AG09309 (cell line): ENCODE results near the gene PRDM1.

Source experiments
- DNase-seq: peaks from one replicate; pipeline ENCODE4 v3.0.0-alpha.2; 2010; ENCODE audit warnings: low read depth
- H3K4me3 ChIP-seq: 2 replicates; pipeline ENCODE4 v1.5.1; 2011; ENCODE audit warnings: mild to moderate bottlenecking, low read depth, low read length, moderate library complexity; ENCODE audit not compliant: control insufficient read depth
- TF ChIP-seq, protein P1 (sequence below): IDR thresholded peaks from 2 replicates; pipeline ENCODE4 v1.5.1; 2011; ENCODE audit warnings: mild to moderate bottlenecking, low read depth, low read length, inconsistent platforms; ENCODE audit not compliant: insufficient read depth, control insufficient read depth; ENCODE audit errors: missing control alignments

Gene PRDM1

DNA sequence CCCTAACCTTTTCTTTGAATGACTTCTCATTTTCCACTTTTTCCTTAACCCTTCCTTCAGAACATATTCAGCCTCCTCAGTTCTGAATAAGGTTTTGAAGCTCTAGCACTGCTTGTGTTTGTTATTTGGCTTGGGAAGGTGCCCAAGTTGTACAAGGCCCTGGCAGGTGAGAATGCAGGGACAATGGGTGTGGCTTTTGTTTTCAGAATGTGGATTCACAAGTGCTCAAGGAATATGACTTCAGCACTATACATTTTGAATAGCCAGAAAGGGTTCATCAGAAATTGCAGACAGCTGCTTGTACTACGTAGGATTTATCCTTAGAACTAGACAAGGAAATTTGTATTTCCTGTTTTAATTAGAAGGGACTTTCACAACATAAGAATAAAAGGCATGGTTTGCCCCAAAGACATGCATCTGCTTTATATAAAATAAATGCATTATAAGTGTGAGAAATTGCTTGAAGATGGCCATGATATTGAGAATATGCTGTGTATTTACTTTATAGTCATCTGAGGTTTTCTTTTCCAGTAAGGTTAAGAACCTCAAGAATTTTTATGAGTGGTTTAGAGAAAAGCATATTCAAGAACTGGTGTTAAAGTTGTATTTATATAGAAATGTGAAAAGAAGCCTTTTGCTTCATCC, 29.3 kb upstream of the PRDM1 start:
- DNase-seq = peak; percentile 63
- H3K4me3 ChIP-seq = no peak overlapping the region
- TF ChIP-seq, protein P1, sequence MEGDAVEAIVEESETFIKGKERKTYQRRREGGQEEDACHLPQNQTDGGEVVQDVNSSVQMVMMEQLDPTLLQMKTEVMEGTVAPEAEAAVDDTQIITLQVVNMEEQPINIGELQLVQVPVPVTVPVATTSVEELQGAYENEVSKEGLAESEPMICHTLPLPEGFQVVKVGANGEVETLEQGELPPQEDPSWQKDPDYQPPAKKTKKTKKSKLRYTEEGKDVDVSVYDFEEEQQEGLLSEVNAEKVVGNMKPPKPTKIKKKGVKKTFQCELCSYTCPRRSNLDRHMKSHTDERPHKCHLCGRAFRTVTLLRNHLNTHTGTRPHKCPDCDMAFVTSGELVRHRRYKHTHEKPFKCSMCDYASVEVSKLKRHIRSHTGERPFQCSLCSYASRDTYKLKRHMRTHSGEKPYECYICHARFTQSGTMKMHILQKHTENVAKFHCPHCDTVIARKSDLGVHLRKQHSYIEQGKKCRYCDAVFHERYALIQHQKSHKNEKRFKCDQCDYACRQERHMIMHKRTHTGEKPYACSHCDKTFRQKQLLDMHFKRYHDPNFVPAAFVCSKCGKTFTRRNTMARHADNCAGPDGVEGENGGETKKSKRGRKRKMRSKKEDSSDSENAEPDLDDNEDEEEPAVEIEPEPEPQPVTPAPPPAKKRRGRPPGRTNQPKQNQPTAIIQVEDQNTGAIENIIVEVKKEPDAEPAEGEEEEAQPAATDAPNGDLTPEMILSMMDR = no peak

DNA sequence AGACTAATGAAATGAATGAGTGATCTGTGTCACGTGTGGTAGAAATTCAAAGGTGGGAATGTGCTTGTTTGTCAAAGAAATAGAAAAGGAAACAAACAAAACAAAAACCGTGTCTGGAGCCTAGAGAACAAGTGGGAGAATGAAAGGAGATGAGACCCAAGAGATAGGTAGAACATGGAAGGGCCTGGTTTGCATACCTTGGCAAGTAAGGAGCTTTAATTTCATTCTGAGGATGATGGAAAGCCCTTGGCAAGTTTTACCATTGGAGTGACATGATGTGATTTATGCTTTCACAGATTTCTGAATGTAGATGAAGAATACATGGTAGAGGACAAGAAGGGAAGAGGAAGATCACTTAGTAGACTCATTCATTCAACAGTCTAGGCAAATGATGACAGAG, 26.8 kb upstream of the PRDM1 start:
- no peak overlapping the region for H3K4me3 ChIP-seq
- TF ChIP-seq, protein P1 = no peak
- no peak for DNase-seq

DNA sequence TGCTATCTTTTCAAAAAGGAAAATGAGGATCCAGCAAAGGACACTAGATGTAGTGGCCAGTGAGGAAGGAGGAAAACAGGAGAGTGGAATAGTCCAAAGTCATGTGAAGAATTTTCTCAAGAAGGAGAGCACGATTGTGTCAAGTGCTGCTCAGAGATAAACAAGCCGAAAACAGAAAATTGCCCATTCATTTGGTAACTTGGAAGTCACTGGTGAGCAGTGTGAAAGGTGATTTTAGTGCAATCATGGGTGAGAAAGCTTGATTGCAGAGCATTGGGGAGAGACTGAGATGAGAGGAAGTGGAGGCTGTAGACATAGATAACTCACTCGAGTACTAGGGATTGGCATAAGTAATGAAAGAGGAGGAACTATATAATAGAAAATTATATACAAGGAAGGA, 26.0 kb upstream of the PRDM1 start:
- DNase-seq = no peak
- no peak overlapping the region for H3K4me3 ChIP-seq
- TF ChIP-seq, protein P1 = no peak

DNA sequence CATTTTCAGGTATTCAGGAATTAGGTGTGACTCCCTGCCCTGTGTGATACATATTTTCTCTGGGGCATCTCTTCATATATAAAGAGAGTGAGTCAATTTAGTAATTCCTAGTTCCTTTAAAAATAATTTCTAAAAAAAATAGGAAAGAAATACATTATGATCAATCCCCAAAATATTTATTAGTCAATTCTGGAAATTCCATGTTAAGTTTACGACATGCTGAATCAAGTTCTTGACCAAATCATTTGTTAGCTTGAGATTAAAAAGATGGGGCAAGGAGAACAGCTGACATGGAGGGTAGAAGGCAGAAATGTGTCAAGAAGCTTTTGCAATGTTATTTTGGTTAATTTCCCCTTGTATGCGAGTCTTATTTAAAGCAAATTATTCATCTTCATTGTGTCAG, 22.7 kb upstream of the PRDM1 start:
- H3K4me3 ChIP-seq = no peak overlapping the region
- peak; percentile 58 for DNase-seq
- TF ChIP-seq, protein P1 = no peak

DNA sequence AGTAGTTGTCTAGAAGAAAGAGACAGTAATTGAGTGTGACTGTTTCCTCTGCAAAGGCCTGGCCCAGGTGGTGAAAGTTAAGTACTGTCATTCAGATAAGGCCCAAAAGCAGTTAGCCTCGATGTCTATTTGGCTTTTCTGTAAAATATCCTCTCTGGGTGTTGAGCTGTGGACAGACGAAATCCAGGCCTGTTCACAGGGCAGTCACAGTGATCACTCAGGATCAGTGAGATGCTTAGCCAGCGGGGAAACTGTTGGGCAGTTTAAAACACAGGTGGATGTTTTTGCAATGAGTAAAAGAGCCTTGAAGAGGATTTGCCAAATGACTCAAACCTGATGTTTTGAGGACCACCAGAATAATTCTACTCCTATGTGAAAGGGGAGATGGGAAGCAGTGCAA, 22.0 kb upstream of the PRDM1 start:
- TF ChIP-seq, protein P1 = no peak
- DNase-seq = no peak
- no peak overlapping the region for H3K4me3 ChIP-seq

DNA sequence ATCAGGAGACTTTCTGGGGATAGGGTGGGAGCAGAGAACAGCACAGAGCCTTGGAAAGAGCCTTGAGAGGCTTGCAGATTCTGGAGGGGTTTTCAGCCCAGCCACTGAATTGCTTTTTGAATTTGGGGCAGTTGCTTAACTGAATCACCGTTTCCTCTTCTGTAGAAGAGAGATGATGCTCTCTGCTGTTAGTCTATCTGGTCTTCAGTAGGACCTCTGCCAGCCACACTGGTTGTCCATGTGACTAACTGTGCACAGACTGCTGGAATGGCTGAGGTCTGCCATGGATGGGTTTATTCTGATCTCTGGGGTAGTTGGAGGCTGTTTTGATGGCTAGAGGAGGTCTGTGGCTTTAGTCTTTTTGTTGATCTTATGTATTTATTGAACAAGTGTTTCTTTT, 21.4 kb upstream of the PRDM1 start:
- no peak overlapping the region for H3K4me3 ChIP-seq
- TF ChIP-seq, protein P1 = no peak
- DNase-seq = no peak

DNA sequence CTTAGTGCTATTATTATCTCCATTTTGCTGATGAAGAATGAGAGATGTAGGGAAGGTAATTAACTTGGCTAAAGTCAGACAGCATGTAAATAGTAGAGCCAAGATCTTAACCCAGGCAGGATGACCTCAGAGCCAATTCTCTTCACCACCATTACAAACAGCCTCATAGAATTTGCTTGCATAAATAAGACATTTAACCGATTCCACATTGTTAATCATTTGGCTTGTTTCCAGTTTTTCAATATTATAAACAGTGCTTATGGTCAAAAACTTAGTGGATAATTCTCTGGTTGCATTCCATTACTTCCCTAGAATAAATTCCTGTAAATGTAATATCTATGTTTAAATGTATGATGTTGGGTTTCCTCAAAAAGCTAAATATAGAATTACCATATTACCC, 19.1 kb upstream of the PRDM1 start:
- DNase-seq = no peak
- TF ChIP-seq, protein P1 = no peak
- H3K4me3 ChIP-seq = no peak overlapping the region
